Left colon (tissue), 2 donors: ENCODE measurements around the gene PDE9A. TPM values are rescaled to one million over a fixed set of nuclear protein-coding genes. Genes with fewer than 3 reads are reported as not detected.

Experiments used
- ATAC-seq: fragments of 200-7000 bp; cut with Tn5 transposase; one replicate; pipeline ENCODE4 v1.9.1; 2020; ENCODE audit warnings: mild to moderate bottlenecking, moderate library complexity
- DNase-seq, 2 donors: peaks; one replicate each; pipeline ENCODE4 v3.0.0-alpha.2; 2020
- intact Hi-C, 2 donors: fragments of 100-400 bp; cut with DNase I in 1 of 2; cut with micrococcal nuclease in 1 of 2; formaldehyde crosslinking; loops; one replicate each; pipeline versions ENCODE4 v1.11.2 to v1.14.0; 2022; cut with DNase I, micrococcal nuclease
- total RNA-seq, 2 donors: library from RNA; stranded (reverse); fragmentation: NEBNext Ultra II Directional; extraction: Animal tissue kit (Norgen Biotek cat#: 25700); gene quantifications; one replicate each; pipeline ENCODE4 v1.2.1, GENCODE V29; 2021
- donor health status: DM: no; HTN: no; CAD: no.
- donor health status: DM: yes; HTN: yes; CAD: no.

The PDE9A gene
- total RNA-seq, 2 donors from 2014 or later, result 117 to 236 TPM

- intact Hi-C loops, result loop anchor here in 1 of 2 donors (10.0 kb wide), 1 partner anchor 81 kb away; no protein-coding TSS in a partner anchor
- ATAC-seq, result no peak
Measured at GRCh38 chr21:42663860-42664535, 10.6 kb downstream of the PDE9A start.

DNA sequence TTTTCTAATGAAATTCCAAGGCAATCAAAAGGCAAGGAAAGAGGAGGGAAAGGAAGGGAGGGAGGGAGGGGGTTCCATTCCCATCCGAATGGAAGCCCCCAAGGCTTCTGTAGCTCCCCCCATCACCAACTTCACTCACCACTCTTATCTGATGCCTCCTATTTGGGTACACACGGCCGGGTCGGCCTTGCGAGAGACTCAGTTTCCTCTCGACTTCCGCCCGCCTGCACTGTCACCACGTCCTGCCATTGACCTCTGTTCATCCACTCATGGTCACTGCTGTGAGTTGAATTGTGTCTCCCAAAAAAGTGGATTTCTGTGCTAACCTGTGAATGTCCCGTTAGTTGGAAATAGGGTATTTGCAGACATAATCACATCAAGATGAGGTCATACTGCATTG is 11.2 kb downstream of the PDE9A start:
- intact Hi-C loops, result loop anchor here in 1 of 2 donors (10.0 kb wide), 1 partner anchor 80 kb away; no protein-coding TSS in a partner anchor
- ATAC-seq (no peak), DNase-seq (no peak)

More at GRCh38 chr21:42663860-42664535, 10.6 kb downstream of the PDE9A start:
- no peak for DNase-seq

DNA sequence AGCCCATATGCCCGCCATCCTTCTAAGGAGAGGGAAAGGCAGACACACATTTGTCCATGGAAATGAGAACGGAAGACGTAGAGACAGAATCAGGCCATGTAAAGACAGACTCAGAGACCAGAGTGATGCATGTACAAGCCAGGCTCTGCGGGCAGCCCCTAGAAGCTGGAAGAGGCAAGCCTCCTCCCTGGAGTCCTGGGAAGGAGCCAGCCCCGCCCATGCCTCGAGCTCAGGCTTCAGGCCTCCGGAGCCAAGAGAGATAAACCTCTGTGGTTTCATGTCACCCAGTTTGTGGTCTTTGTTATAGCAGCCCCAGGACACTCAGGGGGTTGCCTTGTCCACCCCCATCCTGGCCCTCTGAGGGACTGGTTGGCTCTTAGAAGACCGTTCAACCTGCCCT is 11.6 kb downstream of the PDE9A start:
- peak; percentile 32 for ATAC-seq
- DNase-seq, result peak in 1 of 2 donors; percentile 38
- intact Hi-C loops, result loop anchor here in 1 of 2 donors (10.0 kb wide), 1 partner anchor 80 kb away; no protein-coding TSS in a partner anchor

DNA sequence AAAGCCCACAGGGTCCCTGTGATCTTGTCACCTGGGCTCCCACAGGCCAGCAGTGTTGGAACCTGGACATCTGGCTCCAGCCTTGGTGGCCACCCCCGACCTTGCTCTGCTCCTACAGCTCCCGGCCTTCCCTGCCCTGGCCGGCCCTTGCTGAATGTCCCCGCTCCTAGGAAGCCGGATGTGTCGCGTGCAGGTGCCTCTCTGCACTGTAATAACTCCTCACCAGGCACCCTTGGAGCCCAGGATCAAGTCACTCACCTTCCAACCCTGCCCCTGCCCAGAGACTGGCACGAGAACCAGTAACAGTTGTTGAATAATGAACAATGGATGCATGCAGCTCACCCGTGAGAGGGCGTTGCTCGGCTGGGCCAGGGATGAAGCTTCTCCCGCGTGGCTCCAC is 12.1 kb downstream of the PDE9A start:
- DNase-seq, result no peak
- peak; percentile 4 for ATAC-seq
- intact Hi-C loops, result loop anchor here in 1 of 2 donors (10.0 kb wide), 1 partner anchor 79 kb away; no protein-coding TSS in a partner anchor

- DNase-seq (peak; percentile 40 to 55), ATAC-seq (peak; percentile 75)
- intact Hi-C loops, result loop anchor here in 1 of 2 donors (10.0 kb wide), 1 partner anchor 79 kb away; no protein-coding TSS in a partner anchor
Measured at GRCh38 chr21:42666023-42666747, 12.8 kb downstream of the PDE9A start.

GRCh38 chr21:42666925-42667324 is 13.5 kb downstream of the PDE9A start:
- DNase-seq (no peak), ATAC-seq (no peak)
- intact Hi-C loops, result loop anchor here in 1 of 2 donors (10.0 kb wide), 1 partner anchor 78 kb away; no protein-coding TSS in a partner anchor

- ATAC-seq (no peak), DNase-seq (no peak)
Measured at GRCh38 chr21:42668298-42668992, 15.0 kb downstream of the PDE9A start.

GRCh38 chr21:42669041-42669440 is 15.6 kb downstream of the PDE9A start:
- intact Hi-C loops, result loop anchor here in 1 of 2 donors (10.0 kb wide), 1 partner anchor 76 kb away; no protein-coding TSS in a partner anchor
- DNase-seq, result no peak
- ATAC-seq, result no peak

More at GRCh38 chr21:42668298-42668992, 15.0 kb downstream of the PDE9A start:
- intact Hi-C loops, result loop anchor here in 1 of 2 donors (10.0 kb wide), 1 partner anchor 76 kb away; no protein-coding TSS in a partner anchor

- no peak for DNase-seq
- intact Hi-C loops, result no loop called here
- no peak for ATAC-seq
Measured at GRCh38 chr21:42670058-42670880, 16.8 kb downstream of the PDE9A start.

DNA sequence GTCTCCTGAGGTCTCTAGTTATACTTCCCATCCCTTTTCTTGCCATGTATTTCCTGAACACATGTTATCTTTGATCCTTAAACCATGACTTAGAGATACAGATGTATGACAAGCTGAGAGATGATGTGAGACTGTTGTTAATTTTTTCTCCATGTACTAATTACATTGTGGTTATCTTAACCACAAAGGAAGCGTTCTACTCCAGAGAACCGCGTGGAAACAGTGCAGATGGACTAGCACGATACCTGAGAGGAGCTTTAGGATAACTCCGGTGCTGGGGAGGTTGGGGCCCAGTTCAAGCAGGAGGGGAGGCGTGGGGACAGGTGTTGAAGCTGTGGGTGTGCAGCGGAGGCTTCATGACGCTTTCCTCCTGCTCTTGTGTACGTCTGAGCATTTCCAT is 17.5 kb downstream of the PDE9A start:
- ATAC-seq (no peak), DNase-seq (no peak)
- intact Hi-C loops, result no loop called here

DNA sequence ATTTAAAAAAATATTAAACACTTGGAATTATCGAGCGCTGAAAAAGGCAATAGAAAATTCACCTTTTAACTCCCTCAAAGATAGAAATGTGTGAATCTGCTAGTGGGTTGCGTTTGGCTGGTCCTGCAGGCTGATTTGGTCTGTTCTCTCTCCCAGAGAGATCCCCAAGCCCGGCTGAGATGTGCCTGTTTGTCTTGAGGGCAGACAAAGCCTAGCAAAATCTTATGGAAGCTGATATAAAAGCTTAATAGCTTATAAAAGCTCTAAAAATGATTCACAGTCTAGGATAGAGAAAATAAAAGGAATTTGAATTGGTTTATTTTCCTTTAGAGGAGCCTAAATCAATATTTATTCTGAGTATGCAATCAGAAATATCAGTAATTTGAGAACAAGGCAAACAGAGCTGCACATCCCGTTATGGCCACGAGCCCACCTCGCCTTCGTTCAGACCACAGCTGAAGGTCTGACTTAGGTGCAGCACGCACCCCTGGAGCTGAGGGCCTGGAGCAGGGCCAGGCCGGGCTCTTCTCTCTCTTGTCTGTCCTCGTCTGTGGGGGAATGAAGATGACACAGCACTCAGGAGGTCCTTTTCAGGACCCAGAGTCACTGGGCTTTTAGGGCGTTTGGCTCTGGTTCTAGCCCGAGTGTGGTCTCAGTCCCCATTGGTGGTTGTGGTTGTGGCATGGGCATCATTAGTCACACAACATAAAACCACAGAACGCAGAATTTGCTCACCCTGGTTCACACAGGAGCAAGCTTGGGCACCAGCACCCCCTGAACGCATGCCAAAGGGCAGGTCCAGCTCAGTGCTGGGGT is 18.6 kb downstream of the PDE9A start:
- no peak for DNase-seq
- peak; percentile 19 for ATAC-seq
- intact Hi-C loops, result no loop called here

GRCh38 chr21:42672699-42673458 is 19.5 kb downstream of the PDE9A start:
- ATAC-seq (no peak), DNase-seq (no peak)
- intact Hi-C loops, result no loop called here

- intact Hi-C loops, result no loop called here
- DNase-seq (no peak), ATAC-seq (no peak)
Measured at GRCh38 chr21:42673633-42674328, 20.4 kb downstream of the PDE9A start.

DNA sequence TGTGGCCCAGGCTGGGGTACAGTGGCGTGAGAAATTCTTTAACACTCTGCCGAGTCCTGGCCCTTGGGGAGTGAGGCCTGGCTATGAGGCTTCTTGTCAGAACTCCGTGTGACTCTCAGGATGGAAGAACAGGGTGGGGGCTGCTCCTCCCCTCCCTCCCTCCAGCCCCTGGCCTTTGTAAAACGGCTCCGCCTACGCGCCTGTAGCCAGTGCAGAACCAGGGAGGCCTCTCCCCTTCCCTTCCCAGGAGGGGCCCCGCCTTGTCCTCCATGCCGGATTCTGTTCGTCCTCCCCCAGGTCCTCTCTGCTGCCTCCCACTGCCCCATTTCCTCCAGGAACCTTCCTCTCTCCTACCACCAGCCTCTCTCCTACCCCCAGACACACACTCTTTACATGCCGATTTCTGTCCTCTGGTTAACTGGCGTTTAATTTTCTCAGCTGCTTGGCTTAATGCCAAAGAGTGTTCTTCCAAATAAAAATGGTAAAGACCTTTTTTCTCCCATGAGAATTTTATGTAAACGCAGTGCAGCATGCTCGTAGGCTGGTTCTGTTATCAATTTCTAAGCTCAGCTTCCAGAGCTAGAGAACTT is 21.0 kb downstream of the PDE9A start:
- intact Hi-C loops, result no loop called here
- ATAC-seq (peak; percentile 47), DNase-seq (peak in 1 of 2 donors; percentile 69)

- DNase-seq (no peak), ATAC-seq (no peak)
- intact Hi-C loops, result no loop called here
Measured at GRCh38 chr21:42675403-42675802, 22.0 kb downstream of the PDE9A start.

DNA sequence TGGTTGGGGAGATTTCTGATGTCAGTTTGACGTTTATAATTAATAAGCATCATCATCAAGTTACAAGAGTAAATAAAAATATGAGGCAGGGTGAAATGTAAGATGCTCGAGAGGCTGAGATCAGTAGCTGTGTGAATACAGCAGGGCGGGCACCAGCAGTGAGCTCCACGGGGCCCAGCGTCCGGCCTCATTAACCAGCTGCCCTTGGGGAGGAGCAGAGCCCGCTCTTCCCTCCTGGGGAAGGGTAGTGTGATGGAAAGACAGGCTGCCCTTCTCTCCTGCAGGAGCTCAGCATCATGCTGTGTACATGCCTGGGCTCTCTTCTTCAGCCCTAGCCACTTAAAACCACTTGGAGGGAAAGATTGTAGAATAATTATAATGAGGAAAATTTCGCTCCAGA is 23.4 kb downstream of the PDE9A start:
- DNase-seq (no peak), ATAC-seq (no peak)
- intact Hi-C loops, result no loop called here
